Activated CD4-positive, alpha-beta T cell treated with anti-CD3 and anti-CD28 coated beads, Interleukin-2, amount 10 ng/mL, durations not matched to agents 24 days and 14 days (primary cell): ENCODE data around the gene LUZP4. TPM values are rescaled to one million over a fixed set of nuclear protein-coding genes. Genes with fewer than 3 reads are reported as not detected.

Experiments
- DNase-seq: peaks from one replicate; pipeline ENCODE4 v3.0.0; 2022
- H3K27ac Mint-ChIP-seq: one replicate; pipeline ENCODE4 v1.8.0; 2022; ENCODE audit warnings: mild to moderate bottlenecking, mixed read lengths
- H3K27me3 Mint-ChIP-seq: one replicate; pipeline ENCODE4 v1.8.0; 2022; ENCODE audit warnings: mixed read lengths
- H3K36me3 Mint-ChIP-seq: one replicate; pipeline ENCODE4 v1.8.0; 2022; ENCODE audit warnings: low read depth, mild to moderate bottlenecking, mixed read lengths
- H3K4me1 Mint-ChIP-seq: one replicate; pipeline ENCODE4 v1.8.0; 2021; ENCODE audit warnings: mixed read lengths
- H3K4me3 Mint-ChIP-seq: one replicate; pipeline ENCODE4 v1.8.0; 2022; ENCODE audit warnings: mild to moderate bottlenecking, moderate library complexity, mixed read lengths
- H3K9me3 Mint-ChIP-seq: one replicate; pipeline ENCODE4 v1.8.0; 2021; ENCODE audit warnings: mixed read lengths
- intact Hi-C: fragments of 100-400 bp; cut with micrococcal nuclease; formaldehyde crosslinking; loops from one replicate; pipeline ENCODE4 v1.15.1; 2023
- total RNA-seq: library from RNA; stranded (reverse); gene quantifications from 2 replicates; pipeline ENCODE4 v1.2.3, GENCODE V29; 2022

LUZP4 gene, protein sequence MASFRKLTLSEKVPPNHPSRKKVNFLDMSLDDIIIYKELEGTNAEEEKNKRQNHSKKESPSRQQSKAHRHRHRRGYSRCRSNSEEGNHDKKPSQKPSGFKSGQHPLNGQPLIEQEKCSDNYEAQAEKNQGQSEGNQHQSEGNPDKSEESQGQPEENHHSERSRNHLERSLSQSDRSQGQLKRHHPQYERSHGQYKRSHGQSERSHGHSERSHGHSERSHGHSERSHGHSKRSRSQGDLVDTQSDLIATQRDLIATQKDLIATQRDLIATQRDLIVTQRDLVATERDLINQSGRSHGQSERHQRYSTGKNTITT
- total RNA-seq: not detected in 2 replicates

DNA sequence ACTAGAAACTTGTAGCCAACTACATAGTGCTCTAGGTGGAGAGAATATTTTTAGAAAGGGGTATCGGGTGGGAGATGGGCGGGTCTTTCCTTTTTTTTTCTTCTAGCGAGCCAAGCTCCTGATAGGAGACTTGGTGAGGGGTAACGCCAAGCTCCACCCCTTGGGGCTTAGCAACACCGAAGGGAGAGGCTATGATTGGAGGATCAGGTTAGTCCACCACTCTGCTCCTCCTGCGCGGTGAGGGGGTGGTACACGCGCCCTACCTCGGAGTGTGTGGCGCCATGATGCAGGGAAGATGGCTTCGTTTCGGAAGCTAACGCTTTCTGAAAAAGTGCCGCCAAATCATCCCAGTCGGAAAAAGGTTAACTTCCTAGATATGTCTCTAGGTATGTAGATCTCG is at the start of gene LUZP4:
LUZP4 (plus strand) TSS at position 251 of the 400 bp plus-strand sequence; CDS start at position 296, 45 bp downstream.
- no peak within 1 kb of the TSS for H3K27ac Mint-ChIP-seq
- H3K27me3 Mint-ChIP-seq: no peaks in the 10 kb centered on the region
- H3K4me3 Mint-ChIP-seq: no peak within 1 kb of the TSS
- DNase-seq: no peak
- no peaks in the 10 kb centered on the region for H3K9me3 Mint-ChIP-seq
- H3K4me1 Mint-ChIP-seq: no peaks in the 10 kb centered on the region
- intact Hi-C loops: no loop called here
- no peaks in the 10 kb centered on the region for H3K36me3 Mint-ChIP-seq

- Mint-ChIP-seq H3K4me3 (no peak overlapping the region), H3K27me3 (no peaks in the 10 kb centered on the region), H3K4me1 (no peaks in the 10 kb centered on the region), H3K27ac (no peak overlapping the region), H3K9me3 (no peaks in the 10 kb centered on the region), H3K36me3 (no peaks in the 10 kb centered on the region)
- no peak for DNase-seq
- intact Hi-C loops: no loop called here
Measured at GRCh38 chrX:115251458-115252233, 37.9 kb upstream of the LUZP4 start.

- Mint-ChIP-seq H3K4me1 (no peaks in the 10 kb centered on the region), H3K27ac (no peak overlapping the region), H3K27me3 (no peaks in the 10 kb centered on the region), H3K9me3 (no peaks in the 10 kb centered on the region), H3K36me3 (no peaks in the 10 kb centered on the region), H3K4me3 (no peak overlapping the region)
- intact Hi-C loops: no loop called here
- no peak for DNase-seq
Measured at GRCh38 chrX:115255003-115255402, 34.5 kb upstream of the LUZP4 start.

GRCh38 chrX:115257711-115258110 is 31.8 kb upstream of the LUZP4 start:
- no peaks in the 10 kb centered on the region for H3K4me1 Mint-ChIP-seq
- H3K27me3 Mint-ChIP-seq: no peaks in the 10 kb centered on the region
- intact Hi-C loops: no loop called here
- no peak for DNase-seq
- H3K36me3 Mint-ChIP-seq: no peaks in the 10 kb centered on the region
- no peaks in the 10 kb centered on the region for H3K9me3 Mint-ChIP-seq
- H3K27ac Mint-ChIP-seq: no peak overlapping the region
- no peak overlapping the region for H3K4me3 Mint-ChIP-seq

- Mint-ChIP-seq H3K4me1 (no peaks in the 10 kb centered on the region), H3K4me3 (no peak overlapping the region), H3K27me3 (no peaks in the 10 kb centered on the region), H3K27ac (no peak overlapping the region), H3K36me3 (no peaks in the 10 kb centered on the region), H3K9me3 (no peaks in the 10 kb centered on the region)
- intact Hi-C loops: no loop called here
- DNase-seq: no peak
Measured at GRCh38 chrX:115259238-115259875, 30.2 kb upstream of the LUZP4 start.

- H3K9me3 Mint-ChIP-seq: no peaks in the 10 kb centered on the region
- H3K4me3 Mint-ChIP-seq: no peak overlapping the region
- H3K4me1 Mint-ChIP-seq: no peaks in the 10 kb centered on the region
- no peaks in the 10 kb centered on the region for H3K36me3 Mint-ChIP-seq
- H3K27ac Mint-ChIP-seq: no peak overlapping the region
- intact Hi-C loops: no loop called here
- H3K27me3 Mint-ChIP-seq: no peaks in the 10 kb centered on the region
- no peak for DNase-seq
Measured at GRCh38 chrX:115260330-115260729, 29.2 kb upstream of the LUZP4 start.

DNA sequence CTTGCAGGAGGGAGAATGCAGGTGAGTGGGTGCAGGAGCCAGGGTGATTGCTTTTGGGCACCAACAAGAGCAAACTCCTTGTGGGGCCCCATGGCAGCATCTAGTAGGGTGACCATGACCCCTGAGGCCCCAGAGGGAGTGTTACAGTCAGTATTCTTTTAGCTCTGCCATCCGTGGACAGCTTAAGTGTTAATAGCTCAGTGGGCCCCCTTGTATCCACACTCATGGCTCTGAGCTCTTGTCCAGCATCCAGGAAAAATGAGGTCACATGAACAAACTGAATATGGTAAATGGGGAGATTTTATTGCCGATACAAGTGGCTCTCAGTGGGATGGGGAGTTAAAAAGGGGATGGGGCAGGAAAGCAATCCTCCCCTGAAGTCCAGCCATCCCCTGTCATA is 28.4 kb upstream of the LUZP4 start:
- Mint-ChIP-seq H3K4me3 (no peak overlapping the region), H3K36me3 (no peaks in the 10 kb centered on the region), H3K27ac (no peak overlapping the region), H3K27me3 (no peaks in the 10 kb centered on the region), H3K4me1 (no peaks in the 10 kb centered on the region), H3K9me3 (no peaks in the 10 kb centered on the region)
- no peak for DNase-seq
- intact Hi-C loops: no loop called here

DNA sequence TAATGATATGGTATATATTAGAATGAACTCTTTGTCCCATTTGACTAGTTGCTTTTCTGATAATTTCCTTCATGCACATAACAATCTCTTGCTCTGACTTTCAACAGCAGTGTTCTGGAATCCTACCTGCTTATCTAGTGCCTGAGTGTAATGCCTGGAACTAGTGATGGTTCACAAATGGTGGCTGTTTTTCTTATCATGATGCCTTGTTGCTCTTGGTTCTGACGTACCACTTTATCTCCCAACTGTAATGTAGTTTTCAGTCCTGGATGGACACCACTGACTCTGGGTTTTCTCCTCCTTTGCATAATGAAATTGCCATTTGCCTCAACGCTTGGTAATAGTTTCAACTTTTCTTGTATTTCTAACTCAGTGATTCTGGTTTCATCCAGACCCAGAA is 25.5 kb upstream of the LUZP4 start:
- no peaks in the 10 kb centered on the region for H3K36me3 Mint-ChIP-seq
- no peaks in the 10 kb centered on the region for H3K27me3 Mint-ChIP-seq
- intact Hi-C loops: no loop called here
- no peak for DNase-seq
- H3K9me3 Mint-ChIP-seq: no peaks in the 10 kb centered on the region
- no peak overlapping the region for H3K4me3 Mint-ChIP-seq
- H3K4me1 Mint-ChIP-seq: no peaks in the 10 kb centered on the region
- H3K27ac Mint-ChIP-seq: no peak overlapping the region

DNA sequence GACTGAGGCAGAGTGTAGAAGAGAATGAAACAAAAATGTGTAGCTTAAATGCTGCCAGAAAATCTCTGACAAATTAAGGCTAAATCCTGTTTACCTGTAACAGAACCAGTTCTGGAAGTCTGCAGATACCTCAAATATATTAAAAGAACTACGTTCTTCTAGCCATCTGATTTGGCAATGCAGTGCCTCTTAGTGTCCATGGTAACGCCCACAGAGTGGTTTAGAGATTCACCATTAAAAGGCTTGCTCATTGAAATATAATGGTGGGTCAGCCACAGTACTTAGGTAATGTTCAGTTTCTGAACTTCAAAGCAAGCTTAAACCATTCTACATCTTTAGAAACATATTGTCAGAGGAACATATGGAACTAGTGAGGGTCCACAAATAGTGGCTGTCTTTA is 23.2 kb upstream of the LUZP4 start:
- H3K4me3 Mint-ChIP-seq: no peak overlapping the region
- no peaks in the 10 kb centered on the region for H3K4me1 Mint-ChIP-seq
- no peak overlapping the region for H3K27ac Mint-ChIP-seq
- intact Hi-C loops: no loop called here
- DNase-seq: no peak
- H3K27me3 Mint-ChIP-seq: no peaks in the 10 kb centered on the region
- no peaks in the 10 kb centered on the region for H3K9me3 Mint-ChIP-seq
- H3K36me3 Mint-ChIP-seq: no peaks in the 10 kb centered on the region

- no peak overlapping the region for H3K4me3 Mint-ChIP-seq
- H3K4me1 Mint-ChIP-seq: no peaks in the 10 kb centered on the region
- no peaks in the 10 kb centered on the region for H3K27me3 Mint-ChIP-seq
- no peaks in the 10 kb centered on the region for H3K9me3 Mint-ChIP-seq
- H3K36me3 Mint-ChIP-seq: no peaks in the 10 kb centered on the region
- H3K27ac Mint-ChIP-seq: no peak overlapping the region
- DNase-seq: no peak
- intact Hi-C loops: no loop called here
Measured at GRCh38 chrX:115268421-115268820, 21.1 kb upstream of the LUZP4 start.

GRCh38 chrX:115269051-115269683 is 20.3 kb upstream of the LUZP4 start:
- no peak overlapping the region for H3K27ac Mint-ChIP-seq
- no peaks in the 10 kb centered on the region for H3K9me3 Mint-ChIP-seq
- H3K27me3 Mint-ChIP-seq: no peaks in the 10 kb centered on the region
- intact Hi-C loops: no loop called here
- no peak for DNase-seq
- H3K4me3 Mint-ChIP-seq: no peak overlapping the region
- no peaks in the 10 kb centered on the region for H3K4me1 Mint-ChIP-seq
- no peaks in the 10 kb centered on the region for H3K36me3 Mint-ChIP-seq

- Mint-ChIP-seq H3K36me3 (no peaks in the 10 kb centered on the region), H3K4me3 (no peak overlapping the region), H3K27ac (no peak overlapping the region), H3K4me1 (no peaks in the 10 kb centered on the region), H3K9me3 (no peaks in the 10 kb centered on the region), H3K27me3 (no peaks in the 10 kb centered on the region)
- DNase-seq: no peak
- intact Hi-C loops: no loop called here
Measured at GRCh38 chrX:115284877-115285276, 4.6 kb upstream of the LUZP4 start.

DNA sequence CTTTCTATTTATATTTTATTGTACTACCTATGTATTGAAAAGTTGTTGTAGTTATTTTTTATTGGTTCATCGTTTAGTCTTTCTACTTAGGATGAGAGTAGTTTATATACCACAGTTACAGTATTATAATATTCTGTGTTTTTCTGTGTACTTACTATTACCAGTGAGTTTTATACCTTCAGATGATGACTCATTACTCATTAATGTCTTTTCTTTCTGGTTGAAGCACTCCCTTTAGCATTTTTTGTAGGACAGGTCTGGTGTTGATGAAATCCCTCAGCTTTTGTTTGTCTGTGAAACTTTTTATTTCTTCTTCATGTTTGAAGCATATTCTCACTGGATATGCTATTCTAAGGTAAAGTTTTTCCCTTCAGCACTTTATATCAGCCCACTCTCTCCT is 7.7 kb downstream of the LUZP4 start:
- no peak for DNase-seq
- H3K9me3 Mint-ChIP-seq: no peaks in the 10 kb centered on the region
- H3K27ac Mint-ChIP-seq: no peak overlapping the region
- intact Hi-C loops: no loop called here
- H3K36me3 Mint-ChIP-seq: no peaks in the 10 kb centered on the region
- H3K27me3 Mint-ChIP-seq: no peaks in the 10 kb centered on the region
- no peak overlapping the region for H3K4me3 Mint-ChIP-seq
- H3K4me1 Mint-ChIP-seq: no peaks in the 10 kb centered on the region

GRCh38 chrX:115311139-115311538 is 21.6 kb downstream of the LUZP4 start:
- no peak for DNase-seq
- H3K4me3 Mint-ChIP-seq: no peak overlapping the region
- no peaks in the 10 kb centered on the region for H3K27me3 Mint-ChIP-seq
- no peaks in the 10 kb centered on the region for H3K9me3 Mint-ChIP-seq
- no peak overlapping the region for H3K27ac Mint-ChIP-seq
- intact Hi-C loops: no loop called here
- H3K36me3 Mint-ChIP-seq: no peaks in the 10 kb centered on the region
- no peaks in the 10 kb centered on the region for H3K4me1 Mint-ChIP-seq
